ENCODE results near the gene ATL2.
"Not testable (repeated sequence)": the region's sequence is repeated elsewhere in the genome, so short reads cannot be mapped to it uniquely, and the experiment has no call there.

ATL2 gene

GRCh38 chr2:38386377-38386776, 9.3 kb upstream of the ATL2 start:
- H3K36me3 ChIP-seq = no peaks in the 10 kb centered on the region
- no peaks in the 10 kb centered on the region for H3K9me3 ChIP-seq (ENCODE audit: severe bottlenecking)
- TF ChIP-seq CTCF (IDR thresholded peaks at IDR 0.05; ENCODE audit: low read depth, low read length) = no peak
- DNase-seq = no peak
- no peak overlapping the region for H3K27ac ChIP-seq
- no peaks in the 10 kb centered on the region for H3K27me3 ChIP-seq (ENCODE audit: insufficient read depth, low read depth, severe bottlenecking)
- no peak overlapping the region for H3K4me3 ChIP-seq (ENCODE audit: low read depth, low read length)

GRCh38 chr2:38384338-38384737, 7.3 kb upstream of the ATL2 start:
- no peak for TF ChIP-seq CTCF (IDR thresholded peaks at IDR 0.05; ENCODE audit: low read depth, low read length)
- H3K27ac ChIP-seq = no peak overlapping the region
- H3K4me3 ChIP-seq (ENCODE audit: low read depth, low read length) = no peak overlapping the region
- H3K36me3 ChIP-seq = no peaks in the 10 kb centered on the region
- H3K27me3 ChIP-seq (ENCODE audit: insufficient read depth, low read depth, severe bottlenecking) = no peaks in the 10 kb centered on the region
- no peak for DNase-seq
- H3K9me3 ChIP-seq (ENCODE audit: severe bottlenecking) = no peaks in the 10 kb centered on the region

GRCh38 chr2:38383741-38384140, 6.7 kb upstream of the ATL2 start:
- not testable (repeated sequence) for H3K36me3 ChIP-seq; H3K27me3 ChIP-seq (ENCODE audit: insufficient read depth, low read depth, severe bottlenecking); H3K27ac ChIP-seq; H3K4me3 ChIP-seq (ENCODE audit: low read depth, low read length); H3K9me3 ChIP-seq (ENCODE audit: severe bottlenecking); DNase-seq

GRCh38 chr2:38381381-38382143, 4.5 kb upstream of the ATL2 start:
- no peak for DNase-seq
- TF ChIP-seq CTCF (IDR thresholded peaks at IDR 0.05; ENCODE audit: low read depth, low read length) = no peak
- Histone ChIP-seq H3K36me3 (no peaks in the 10 kb centered on the region; the same call in 1 of the 2 replicates), H3K27me3 (ENCODE audit: insufficient read depth, low read depth, severe bottlenecking) (no peaks in the 10 kb centered on the region), H3K9me3 (ENCODE audit: severe bottlenecking) (no peaks in the 10 kb centered on the region), H3K4me3 (ENCODE audit: low read depth, low read length) (no peak overlapping the region), H3K27ac (no peak overlapping the region)

- Histone ChIP-seq H3K4me3 (ENCODE audit: low read depth, low read length) (no peak overlapping the region), H3K27ac (no peak overlapping the region)
- no peak for DNase-seq
Measured at GRCh38 chr2:38380397-38381130, 3.5 kb upstream of the ATL2 start.

More at GRCh38 chr2:38380397-38381130, 3.5 kb upstream of the ATL2 start:
- TF ChIP-seq CTCF (IDR thresholded peaks at IDR 0.05; ENCODE audit: low read depth, low read length) = no peak
- Histone ChIP-seq H3K9me3 (ENCODE audit: severe bottlenecking) (no peaks in the 10 kb centered on the region), H3K36me3 (peaks cover 3% of the 10 kb centered on the region), H3K27me3 (ENCODE audit: insufficient read depth, low read depth, severe bottlenecking) (no peaks in the 10 kb centered on the region)

Data from WERI-Rb-1 (cell line).